Activated T-helper 2 cell treated with anti-CD3 and anti-CD28 coated beads, Interferon-gamma antibody, Interleukin-2, Interleukin-4, amounts not matched to agents 10 μg/mL and 5 μg/mL and 100 μg/mL, durations not matched to agents 14 hours and 24 hours and 36 hours (primary cell): Measurements from ENCODE around the gene MORF4L1. TPM values are rescaled to one million over a fixed set of nuclear protein-coding genes. Genes with fewer than 3 reads are reported as not detected.
A peak's percentile ranks its signal among the peaks of the same experiment; 100 is the strongest.
"Not testable (repeated sequence)": the region's sequence is repeated elsewhere in the genome, so short reads cannot be mapped to it uniquely, and the experiment has no call there.

Experiments
- DNase-seq: peaks from one replicate; pipeline ENCODE4 v3.0.0; 2021; ENCODE audit warnings: low spot score
- H3K27ac Mint-ChIP-seq: one replicate; pipeline ENCODE4 v1.8.0; 2021; ENCODE audit warnings: mixed read lengths
- H3K27me3 Mint-ChIP-seq: one replicate; pipeline ENCODE4 v1.8.0; 2021; ENCODE audit warnings: low read depth, mixed read lengths
- H3K36me3 Mint-ChIP-seq: one replicate; pipeline ENCODE4 v1.8.0; 2021; ENCODE audit warnings: low read depth, mixed read lengths
- H3K4me1 Mint-ChIP-seq: one replicate; pipeline ENCODE4 v1.8.0; 2021; ENCODE audit warnings: low read depth, mixed read lengths
- H3K4me3 Mint-ChIP-seq: one replicate; pipeline ENCODE4 v1.8.0; 2021; ENCODE audit warnings: low read depth, mild to moderate bottlenecking, moderate library complexity, mixed read lengths
- H3K9me3 Mint-ChIP-seq: one replicate; pipeline ENCODE4 v1.8.0; 2021; ENCODE audit warnings: mixed read lengths
- intact Hi-C: fragments of 100-400 bp; cut with micrococcal nuclease; formaldehyde crosslinking; loops from one replicate; pipeline ENCODE4 v1.15.1; 2023
- total RNA-seq: library from RNA; stranded (reverse); gene quantifications from 2 replicates; pipeline ENCODE4 v1.2.3, GENCODE V29; 2022

Gene MORF4L1
- total RNA-seq, 1 donor from 2014 or later: 293 TPM

DNA sequence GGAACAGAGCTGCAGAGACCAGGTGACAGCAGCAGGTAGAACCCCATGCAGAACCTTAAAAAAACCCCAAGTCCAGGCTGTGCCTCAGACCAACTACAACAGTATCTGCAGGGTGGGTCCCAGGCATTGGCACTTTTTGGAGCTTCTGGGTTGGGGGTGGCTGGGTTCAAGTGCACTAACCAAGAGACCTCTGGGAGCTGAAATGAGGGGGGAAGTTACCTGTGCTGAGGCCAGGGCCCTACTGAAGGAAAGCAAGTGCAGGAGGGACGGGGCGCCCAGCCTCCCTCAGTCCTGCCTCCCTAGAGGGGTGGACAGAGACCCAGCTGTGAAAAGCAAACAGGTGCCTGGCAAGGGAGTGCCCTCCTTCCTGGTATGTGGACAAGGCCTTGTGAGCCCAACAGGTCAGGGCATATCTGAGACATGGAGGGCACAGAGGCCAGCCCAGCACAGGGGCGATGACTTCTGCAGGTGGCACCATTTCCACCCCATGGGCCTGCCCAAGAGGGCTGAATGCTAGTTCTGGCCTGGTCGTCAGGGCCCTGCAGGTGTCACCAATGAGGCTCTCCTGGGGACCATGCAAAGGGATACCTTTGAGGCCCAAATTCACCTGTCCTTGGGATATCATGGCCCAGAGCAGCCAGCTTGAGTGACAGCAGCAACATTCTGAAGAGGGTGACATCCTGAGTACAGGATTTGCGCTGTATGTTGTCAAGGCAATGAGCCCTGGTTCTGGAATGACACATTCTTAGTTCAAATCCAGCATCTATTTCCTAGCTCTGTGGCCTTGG is 53.5 kb downstream of the MORF4L1 start:
- Mint-ChIP-seq H3K9me3 (no peaks in the 10 kb centered on the region), H3K4me3 (no peak overlapping the region), H3K27me3 (no peaks in the 10 kb centered on the region), H3K4me1 (peaks cover 2% of the 10 kb centered on the region), H3K36me3 (peaks cover 35% of the 10 kb centered on the region), H3K27ac (no peak overlapping the region)
- intact Hi-C loops: no loop called here
- DNase-seq: no peak

GRCh38 chr15:78927077-78927790 is 54.5 kb downstream of the MORF4L1 start:
- H3K4me1 Mint-ChIP-seq: peaks cover 4% of the 10 kb centered on the region
- intact Hi-C loops: no loop called here

DNA sequence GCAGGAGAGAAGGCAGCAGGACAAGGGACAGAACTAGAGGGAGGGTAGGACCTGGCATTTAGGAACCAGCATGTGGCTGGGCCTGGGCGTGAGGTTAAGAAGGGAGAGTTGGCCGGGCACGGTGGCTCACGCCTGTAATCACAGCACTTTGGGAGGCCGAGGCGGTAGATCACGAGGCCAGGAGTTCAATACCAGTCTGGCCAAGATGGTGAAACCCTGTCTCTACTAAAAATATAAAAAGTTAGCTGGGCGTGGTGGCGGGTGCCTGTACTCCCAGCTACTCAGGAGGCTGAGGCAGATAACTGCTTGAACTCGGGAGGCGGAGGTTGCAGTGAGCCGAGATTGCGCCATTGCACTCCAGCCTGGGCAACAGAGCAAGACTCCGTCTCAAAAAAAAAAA is 55.5 kb downstream of the MORF4L1 start:
- intact Hi-C loops, H3K27ac Mint-ChIP-seq, H3K9me3 Mint-ChIP-seq, DNase-seq, H3K4me3 Mint-ChIP-seq, H3K27me3 Mint-ChIP-seq, H3K4me1 Mint-ChIP-seq: not testable (repeated sequence)
- H3K36me3 Mint-ChIP-seq: peaks cover 24% of the 10 kb centered on the region

More at GRCh38 chr15:78927077-78927790, 54.5 kb downstream of the MORF4L1 start:
- Mint-ChIP-seq H3K36me3 (peaks cover 26% of the 10 kb centered on the region), H3K27ac (no peak overlapping the region), H3K4me3 (no peak overlapping the region), H3K9me3 (no peaks in the 10 kb centered on the region), H3K27me3 (no peaks in the 10 kb centered on the region)
- DNase-seq: no peak

DNA sequence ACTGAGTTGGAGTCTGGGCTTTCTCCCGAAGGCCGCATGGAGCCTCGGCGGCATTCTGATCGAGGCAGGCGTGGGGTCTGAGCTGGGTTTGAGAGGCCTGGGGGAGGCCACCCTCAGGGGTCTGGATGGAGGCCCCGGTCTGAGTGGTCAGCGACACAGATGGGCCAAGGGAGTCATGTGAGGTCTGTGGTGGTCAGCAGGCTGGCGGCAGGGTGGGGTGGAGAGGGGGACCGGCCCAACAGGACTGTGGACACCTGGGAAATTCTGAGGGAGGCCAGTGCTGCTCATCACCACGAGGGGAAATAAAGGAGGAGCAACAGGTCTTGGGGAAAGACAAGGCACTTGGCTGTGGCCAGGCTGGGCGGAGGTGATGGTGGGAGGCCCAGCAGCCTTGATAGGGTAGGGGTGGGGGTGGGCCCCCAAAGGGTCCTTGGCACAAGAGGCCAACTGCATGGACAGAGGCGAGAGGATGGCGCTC is 56.0 kb downstream of the MORF4L1 start:
- H3K27ac Mint-ChIP-seq: no peak overlapping the region

GRCh38 chr15:78929536-78930264 is 57.0 kb downstream of the MORF4L1 start:
- intact Hi-C loops: no loop called here
- no peak overlapping the region for H3K4me3 Mint-ChIP-seq
- H3K4me1 Mint-ChIP-seq: peaks cover 6% of the 10 kb centered on the region
- peaks cover 26% of the 10 kb centered on the region for H3K36me3 Mint-ChIP-seq
- DNase-seq: no peak
- H3K27ac Mint-ChIP-seq: no peak overlapping the region
- H3K9me3 Mint-ChIP-seq: no peaks in the 10 kb centered on the region
- no peaks in the 10 kb centered on the region for H3K27me3 Mint-ChIP-seq

More for the DNA sequence above, 56.0 kb downstream of the MORF4L1 start:
- H3K4me3 Mint-ChIP-seq: no peak overlapping the region
- H3K9me3 Mint-ChIP-seq: no peaks in the 10 kb centered on the region
- intact Hi-C loops: no loop called here
- H3K27me3 Mint-ChIP-seq: no peaks in the 10 kb centered on the region
- peaks cover 27% of the 10 kb centered on the region for H3K36me3 Mint-ChIP-seq
- H3K4me1 Mint-ChIP-seq: peaks cover 4% of the 10 kb centered on the region
- no peak for DNase-seq

DNA sequence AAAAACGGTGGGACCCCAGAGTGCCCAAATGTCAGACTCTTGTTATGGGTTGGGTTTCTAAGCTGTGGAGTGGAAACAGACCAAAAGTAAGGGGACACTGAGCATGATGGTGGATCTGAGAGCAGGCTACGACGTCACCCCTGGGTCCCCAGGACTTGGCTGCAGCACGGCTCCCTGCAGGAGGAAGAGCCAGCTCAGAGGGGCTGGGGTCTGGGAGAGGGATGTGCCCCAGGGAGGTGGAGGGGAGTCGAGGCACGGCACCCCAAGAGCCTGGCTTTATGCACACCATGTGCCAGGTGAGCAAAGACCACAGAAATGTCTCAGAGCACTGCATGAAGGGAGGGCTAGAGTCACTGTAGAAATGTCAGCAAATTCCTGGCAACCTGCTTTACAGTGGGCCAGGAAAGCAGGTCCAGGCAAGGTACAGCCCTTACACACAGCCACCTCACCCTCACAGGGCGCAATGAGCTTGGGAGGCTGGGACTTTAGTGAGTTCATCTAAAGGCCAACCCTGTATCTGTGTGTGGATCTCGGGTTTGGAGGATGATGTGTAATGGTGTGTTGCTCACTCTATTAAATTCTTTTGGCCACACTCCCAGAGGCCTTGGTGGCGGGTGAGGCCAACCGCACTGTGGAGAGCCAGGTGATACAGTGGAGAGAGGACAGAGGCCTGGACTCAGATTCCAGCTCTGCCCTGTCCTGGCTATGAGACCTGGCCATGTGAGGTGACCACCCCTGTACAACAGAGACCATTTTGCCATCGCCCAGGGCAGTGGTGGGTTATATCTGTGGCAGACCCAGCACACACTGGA is 58.1 kb downstream of the MORF4L1 start:
- no peaks in the 10 kb centered on the region for H3K27me3 Mint-ChIP-seq
- DNase-seq: no peak
- no peaks in the 10 kb centered on the region for H3K9me3 Mint-ChIP-seq
- no peak overlapping the region for H3K4me3 Mint-ChIP-seq
- H3K4me1 Mint-ChIP-seq: peaks cover 6% of the 10 kb centered on the region
- intact Hi-C loops: no loop called here
- H3K27ac Mint-ChIP-seq: no peak overlapping the region
- H3K36me3 Mint-ChIP-seq: peaks cover 28% of the 10 kb centered on the region

GRCh38 chr15:78931439-78932257 is 59.0 kb downstream of the MORF4L1 start:
- no peak for DNase-seq
- H3K36me3 Mint-ChIP-seq: peaks cover 28% of the 10 kb centered on the region
- H3K4me3 Mint-ChIP-seq: no peak overlapping the region
- peaks cover 6% of the 10 kb centered on the region for H3K4me1 Mint-ChIP-seq
- no peaks in the 10 kb centered on the region for H3K9me3 Mint-ChIP-seq
- intact Hi-C loops: no loop called here
- no peaks in the 10 kb centered on the region for H3K27me3 Mint-ChIP-seq
- H3K27ac Mint-ChIP-seq: no peak overlapping the region

DNA sequence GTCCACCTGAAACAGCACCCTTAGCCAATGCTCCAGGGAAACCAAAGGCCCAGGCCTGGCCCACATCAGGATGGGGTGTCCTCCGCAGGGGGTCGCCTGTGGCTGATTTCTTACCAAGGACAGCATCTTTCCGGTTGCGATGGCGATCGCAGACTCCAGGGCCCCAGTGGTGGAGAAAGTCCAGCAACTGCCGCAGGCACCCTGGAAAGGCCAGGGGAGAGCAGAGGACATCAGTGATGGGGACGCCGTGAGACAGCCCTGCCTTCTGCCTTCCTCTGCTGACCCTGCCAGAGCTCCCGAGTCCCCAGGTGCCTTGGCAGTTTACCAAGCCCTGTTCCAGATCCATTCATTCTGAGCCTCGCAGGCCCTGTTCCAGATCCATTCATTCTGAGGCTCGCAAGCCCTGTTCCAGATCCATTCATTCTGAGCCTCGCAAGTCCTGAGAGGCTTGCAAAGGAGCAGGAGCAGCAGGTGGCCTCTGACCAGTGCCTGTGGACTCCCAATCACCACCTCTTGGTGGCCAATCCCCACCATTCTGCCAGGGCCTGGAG is 59.6 kb downstream of the MORF4L1 start:
- Mint-ChIP-seq H3K27me3 (no peaks in the 10 kb centered on the region), H3K9me3 (no peaks in the 10 kb centered on the region)
- intact Hi-C loops: no loop called here

GRCh38 chr15:78933187-78933822 is 60.6 kb downstream of the MORF4L1 start:
- no peak overlapping the region for H3K4me3 Mint-ChIP-seq
- H3K9me3 Mint-ChIP-seq: no peaks in the 10 kb centered on the region
- DNase-seq: no peak
- peaks cover 16% of the 10 kb centered on the region for H3K4me1 Mint-ChIP-seq
- H3K27ac Mint-ChIP-seq: no peak overlapping the region
- peaks cover 19% of the 10 kb centered on the region for H3K36me3 Mint-ChIP-seq
- intact Hi-C loops: no loop called here
- H3K27me3 Mint-ChIP-seq: no peaks in the 10 kb centered on the region

More for the DNA sequence above, 59.6 kb downstream of the MORF4L1 start:
- DNase-seq: no peak
- H3K27ac Mint-ChIP-seq: no peak overlapping the region
- H3K4me3 Mint-ChIP-seq: no peak overlapping the region
- peaks cover 23% of the 10 kb centered on the region for H3K36me3 Mint-ChIP-seq
- peaks cover 11% of the 10 kb centered on the region for H3K4me1 Mint-ChIP-seq

- Mint-ChIP-seq H3K36me3 (peaks cover 24% of the 10 kb centered on the region), H3K9me3 (no peaks in the 10 kb centered on the region), H3K27me3 (no peaks in the 10 kb centered on the region), H3K4me1 (peaks cover 24% of the 10 kb centered on the region), H3K27ac (peak overlapping the region; percentile 14), H3K4me3 (no peak overlapping the region)
- DNase-seq: no peak
- intact Hi-C loops: no loop called here
These were observed 61.3 kb downstream of the MORF4L1 start for GRCh38 chr15:78933823-78934654.
